ENCODE measurements around the gene PPL. TPM values are rescaled to one million over a fixed set of nuclear protein-coding genes. Genes with fewer than 3 reads are reported as not detected.

Gene PPL, protein sequence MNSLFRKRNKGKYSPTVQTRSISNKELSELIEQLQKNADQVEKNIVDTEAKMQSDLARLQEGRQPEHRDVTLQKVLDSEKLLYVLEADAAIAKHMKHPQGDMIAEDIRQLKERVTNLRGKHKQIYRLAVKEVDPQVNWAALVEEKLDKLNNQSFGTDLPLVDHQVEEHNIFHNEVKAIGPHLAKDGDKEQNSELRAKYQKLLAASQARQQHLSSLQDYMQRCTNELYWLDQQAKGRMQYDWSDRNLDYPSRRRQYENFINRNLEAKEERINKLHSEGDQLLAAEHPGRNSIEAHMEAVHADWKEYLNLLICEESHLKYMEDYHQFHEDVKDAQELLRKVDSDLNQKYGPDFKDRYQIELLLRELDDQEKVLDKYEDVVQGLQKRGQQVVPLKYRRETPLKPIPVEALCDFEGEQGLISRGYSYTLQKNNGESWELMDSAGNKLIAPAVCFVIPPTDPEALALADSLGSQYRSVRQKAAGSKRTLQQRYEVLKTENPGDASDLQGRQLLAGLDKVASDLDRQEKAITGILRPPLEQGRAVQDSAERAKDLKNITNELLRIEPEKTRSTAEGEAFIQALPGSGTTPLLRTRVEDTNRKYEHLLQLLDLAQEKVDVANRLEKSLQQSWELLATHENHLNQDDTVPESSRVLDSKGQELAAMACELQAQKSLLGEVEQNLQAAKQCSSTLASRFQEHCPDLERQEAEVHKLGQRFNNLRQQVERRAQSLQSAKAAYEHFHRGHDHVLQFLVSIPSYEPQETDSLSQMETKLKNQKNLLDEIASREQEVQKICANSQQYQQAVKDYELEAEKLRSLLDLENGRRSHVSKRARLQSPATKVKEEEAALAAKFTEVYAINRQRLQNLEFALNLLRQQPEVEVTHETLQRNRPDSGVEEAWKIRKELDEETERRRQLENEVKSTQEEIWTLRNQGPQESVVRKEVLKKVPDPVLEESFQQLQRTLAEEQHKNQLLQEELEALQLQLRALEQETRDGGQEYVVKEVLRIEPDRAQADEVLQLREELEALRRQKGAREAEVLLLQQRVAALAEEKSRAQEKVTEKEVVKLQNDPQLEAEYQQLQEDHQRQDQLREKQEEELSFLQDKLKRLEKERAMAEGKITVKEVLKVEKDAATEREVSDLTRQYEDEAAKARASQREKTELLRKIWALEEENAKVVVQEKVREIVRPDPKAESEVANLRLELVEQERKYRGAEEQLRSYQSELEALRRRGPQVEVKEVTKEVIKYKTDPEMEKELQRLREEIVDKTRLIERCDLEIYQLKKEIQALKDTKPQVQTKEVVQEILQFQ (N-terminal part only)
- total RNA-seq: 4.8 and 6.9 TPM in 2 replicates

DNA sequence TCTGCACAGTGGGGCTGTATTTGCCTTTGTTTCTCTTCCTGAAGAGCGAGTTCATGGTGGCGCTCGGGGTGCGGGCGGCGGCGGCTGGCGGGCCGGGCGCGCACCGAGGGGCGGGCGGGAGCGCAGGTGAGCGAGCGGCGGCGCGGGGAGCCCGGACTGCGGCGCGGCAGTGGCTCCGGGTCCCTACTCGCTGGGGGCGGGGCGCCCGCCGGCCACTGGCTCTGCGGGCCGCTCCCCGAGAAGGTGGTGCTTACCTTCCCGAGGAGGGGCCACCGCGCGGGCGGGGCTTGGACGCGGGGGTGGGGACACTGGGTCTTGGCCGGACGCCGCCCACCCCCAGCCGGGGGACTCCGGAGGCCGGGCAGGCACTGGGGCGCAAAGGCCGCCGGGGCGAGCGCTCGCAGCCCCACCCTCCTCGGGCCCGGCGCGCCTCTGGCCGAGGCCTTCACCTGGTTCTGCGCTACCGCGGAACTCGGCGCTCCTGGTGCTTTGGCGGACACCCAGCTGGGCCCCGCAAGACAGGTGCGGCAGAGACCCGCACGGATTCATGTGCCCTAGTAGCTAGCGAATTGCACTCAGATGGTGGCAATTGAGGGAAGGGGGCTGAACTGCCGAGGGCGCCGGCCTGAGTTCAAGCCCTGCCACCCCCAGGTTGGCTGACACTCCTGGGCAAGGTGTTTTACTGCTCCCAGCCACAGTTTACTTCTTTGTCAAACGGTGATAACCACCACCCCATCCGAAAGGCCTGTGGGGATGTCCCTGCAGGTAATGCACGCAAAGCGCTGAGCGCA, at the start of gene PPL:
Gene PPL, minus strand, starts transcription at position 158 of the 791 bp plus-strand sequence. Its CDS starts 103 bp downstream, at position 55.

DNA sequence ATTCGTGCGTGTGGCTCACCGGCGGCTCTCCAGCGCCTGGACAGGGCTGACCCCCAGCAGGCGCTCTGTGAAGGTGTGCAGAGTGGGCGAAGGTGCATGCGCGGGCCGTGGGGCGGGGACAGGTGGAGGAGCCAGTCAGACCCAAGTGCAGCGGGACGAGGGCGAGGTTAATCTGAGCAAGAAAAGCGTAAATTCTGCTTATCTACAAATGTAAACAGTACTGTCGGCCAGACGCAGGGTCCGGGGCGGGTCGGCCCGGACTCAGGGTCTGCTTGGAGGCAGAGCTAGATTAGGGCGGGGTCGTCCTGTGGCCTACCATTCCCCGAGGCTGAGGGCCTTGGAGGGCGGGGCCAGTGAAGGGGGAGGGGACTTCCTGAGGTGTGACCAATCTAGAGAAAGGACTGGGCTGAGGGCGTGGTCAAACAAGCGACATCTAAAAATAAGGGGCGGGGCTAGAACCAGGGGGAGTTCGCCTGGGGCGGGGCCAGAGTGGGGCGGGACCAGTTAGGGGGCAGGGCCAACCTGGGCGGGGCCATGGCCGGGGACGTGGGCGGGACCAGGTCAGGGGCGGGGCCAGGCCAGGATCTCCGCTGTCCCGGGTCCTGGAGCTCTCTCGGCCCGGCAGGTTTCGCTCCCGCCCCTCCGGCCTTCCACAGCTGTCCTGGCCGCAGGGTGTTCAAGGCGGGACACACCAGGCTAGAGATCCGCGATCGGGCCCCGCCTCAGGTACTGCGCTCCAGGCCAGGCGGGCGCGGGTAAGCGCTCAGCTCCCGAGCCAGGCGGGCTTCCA, 21.0 kb upstream of the PPL start, which contains the start of gene SEC14L5:
Gene SEC14L5, plus strand, starts transcription at position 611 of the 790 bp plus-strand sequence. CDS start 994 bp downstream, outside the sequence.

DNA sequence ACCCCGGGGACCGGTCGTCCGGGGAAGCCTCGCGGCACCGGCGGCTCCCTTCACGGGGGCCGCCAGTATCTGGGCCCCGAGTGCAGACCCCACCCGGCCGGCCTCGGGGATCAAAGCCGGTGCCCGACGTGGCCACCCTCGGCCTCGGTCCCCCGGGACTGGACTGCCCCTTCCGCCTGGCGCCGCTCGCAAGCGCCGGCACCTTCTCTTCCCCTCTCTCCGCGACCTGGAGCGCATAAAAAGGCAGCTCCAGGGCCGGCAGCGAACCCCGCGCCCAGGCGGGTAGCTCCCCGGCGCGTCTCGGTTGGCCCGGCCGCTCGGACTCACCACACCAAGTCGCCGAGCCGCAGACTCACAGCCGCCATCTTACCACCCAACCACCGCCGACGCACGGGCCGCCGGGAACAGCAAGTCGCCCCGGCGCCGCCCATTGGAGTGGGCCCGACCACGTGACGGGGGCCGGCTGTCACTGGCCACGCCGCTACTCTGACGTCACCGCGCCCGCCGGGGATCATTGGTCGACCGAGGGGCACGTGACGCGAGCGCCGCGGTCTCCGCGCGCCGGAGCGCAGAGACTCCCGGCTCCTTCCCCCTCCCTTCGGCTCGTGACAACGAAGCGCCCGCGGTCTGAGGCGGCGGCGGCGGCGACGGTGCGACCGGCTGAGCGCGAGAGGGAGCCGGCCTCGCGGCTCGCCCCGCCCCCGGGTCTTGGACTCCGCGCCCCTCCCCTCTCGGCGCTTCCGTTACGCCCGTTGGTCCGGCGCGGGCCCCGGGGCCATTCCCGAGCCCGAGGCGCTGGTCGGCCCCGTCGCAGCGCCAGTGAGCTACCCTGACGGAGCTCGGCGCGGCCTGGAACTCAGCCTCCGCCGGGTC, 89.8 kb downstream of the PPL start, which contains the start of the genes GLYR1 and UBN1:
Gene GLYR1, minus strand, starts transcription at position 388 of the 873 bp plus-strand sequence. Its CDS starts 23 bp downstream, at position 365.
Gene UBN1, plus strand, starts transcription at position 581 of the 873 bp plus-strand sequence. CDS start 5,437 bp downstream, outside the sequence.

Other genes with a start within 250 kb of the PPL start
- 22.9 and 23.8 TPM in 2 replicates for gene NUDT16L1, start 243.6 kb downstream of the PPL start, total RNA-seq
- gene ANKS3, start 202.9 kb downstream of the PPL start, total RNA-seq: 10.4 and 10.8 TPM in 2 replicates
- gene DNAAF8, start 202.6 kb downstream of the PPL start, total RNA-seq: 0.30 and 1.5 TPM in 2 replicates
- gene ZNF500, start 170.0 kb downstream of the PPL start, total RNA-seq: 7.9 and 8.6 TPM in 2 replicates
- not detected in 2 replicates for gene SEPTIN12, start 148.8 kb downstream of the PPL start, total RNA-seq
- not detected in 2 replicates for gene SMIM22, start 141.8 kb downstream of the PPL start, total RNA-seq
- gene ROGDI, start 134.5 kb downstream of the PPL start, total RNA-seq: 18.3 and 27.1 TPM in 2 replicates
- gene GLYR1, start 89.9 kb downstream of the PPL start, total RNA-seq: 39.5 and 44.4 TPM in 2 replicates
- 16.1 and 18.0 TPM in 2 replicates for gene UBN1, start 89.7 kb downstream of the PPL start, total RNA-seq
- gene SEC14L5, start 21.2 kb upstream of the PPL start, total RNA-seq: 0.17 TPM in 1 of 2 replicates, not detected in the other
- 18.3 and 26.7 TPM in 2 replicates for gene NAGPA, start 96.8 kb upstream of the PPL start, total RNA-seq
- 0.15 and 0.17 TPM in 2 replicates for gene C16orf89, start 128.8 kb upstream of the PPL start, total RNA-seq
- gene ALG1, start 134.7 kb upstream of the PPL start, total RNA-seq: 33.6 and 35.1 TPM in 2 replicates
- 15.9 and 19.5 TPM in 2 replicates for gene EEF2KMT, start 160.6 kb upstream of the PPL start, total RNA-seq

Data from bronchus fibroblast of lung (primary cell).